ENCODE measurements around the gene SERINC3. TPM values are rescaled to one million over a fixed set of nuclear protein-coding genes. Genes with fewer than 3 reads are reported as not detected.

SERINC3 gene
- total and polyA plus RNA-seq, 2 of the 8 experiments (the other 6 are each of a cell fraction or from before 2014, with no cell fraction given): 47.2 to 66.0 TPM

GRCh38 chr20:44468044-44468782, 53.7 kb downstream of the SERINC3 start (continued):
- TF ChIP-seq CHD7 (IDR thresholded peaks at IDR 0.05; ENCODE audit: insufficient replicate concordance, low read length) (no peak), SIX5 (IDR thresholded peaks at IDR 0.05; ENCODE audit: low read depth, low read length) (no peak), ASH2L (IDR thresholded peaks at IDR 0.05; ENCODE audit: low read length) (no peak), RAD21 (IDR thresholded peaks at IDR 0.05 in 1 of 2, conservative IDR thresholded peaks at IDR 0.05 in 1 of 2; ENCODE audit: low read depth in 2 of 2, low read length in 2 of 2) (no peak)
